OCI-LY7 (cell line): ENCODE measurements around the gene SMURF1. TPM values are rescaled to one million over a fixed set of nuclear protein-coding genes. Genes with fewer than 3 reads are reported as not detected.

Experiments used
- BruUV-seq: library from RNA; stranded (reverse); fragments of 400-500 nt; replicated peaks from 2 replicates; lab custom pipeline; 2021; lab: Mats Ljungman, UMichigan
- CTCF ChIA-PET: fragments of 300-600 bp; sonication (Branson Sonifier 250); formaldehyde crosslinking; loops from one replicate; lab custom pipeline; 2022; ENCODE audit warnings: antibody characterized with exemption; ENCODE audit not compliant: unreplicated experiment; lab: Charles Lee
- POLR2A ChIA-PET: fragments of 300-600 bp; sonication (Branson Sonifier 250); formaldehyde crosslinking; loops from one replicate; lab custom pipeline; 2022; ENCODE audit warnings: antibody characterized with exemption; lab: Charles Lee
- DNase-seq: peaks from one replicate; pipeline ENCODE4 v3.0.0-alpha.2; 2015; ENCODE audit warnings: low spot score
- H2AFZ ChIP-seq: fragments of 200-600 bp; sonication (generic), shearing (Covaris generic); 2 replicates; pipeline ENCODE4 v1.6.1; 2014; ENCODE audit warnings: mild to moderate bottlenecking, antibody characterized with exemption, low read length, moderate library complexity
- H3K27ac ChIP-seq: fragments of 200-600 bp; sonication (generic); 2 replicates; pipeline ENCODE4 v1.5.1; 2014; ENCODE audit warnings: mixed run types, low read depth, mild to moderate bottlenecking, moderate library complexity, low read length, inconsistent platforms; ENCODE audit not compliant: poor library complexity, severe bottlenecking
- H3K36me3 ChIP-seq: fragments of 200-600 bp; sonication (generic); 2 replicates; pipeline ENCODE4 v1.6.1; 2014; ENCODE audit warnings: mild to moderate bottlenecking, antibody characterized with exemption, low read length, moderate library complexity, mixed read lengths; ENCODE audit not compliant: insufficient read depth
- H3K4me1 ChIP-seq: fragments of 200-600 bp; sonication (generic); 2 replicates; pipeline ENCODE4 v1.5.1; 2014; ENCODE audit warnings: mild to moderate bottlenecking, low read length; ENCODE audit not compliant: insufficient read depth, poor library complexity, severe bottlenecking
- H3K4me2 ChIP-seq: fragments of 200-600 bp; sonication (generic); 2 replicates; pipeline ENCODE4 v1.6.1; 2014; ENCODE audit warnings: mild to moderate bottlenecking, low read length
- H3K4me3 ChIP-seq: fragments of 200-600 bp; sonication (generic); 2 replicates; pipeline ENCODE4 v1.5.1; 2014; ENCODE audit warnings: mild to moderate bottlenecking, low read depth, low read length; ENCODE audit not compliant: poor library complexity, severe bottlenecking
- H3K79me2 ChIP-seq: fragments of 200-600 bp; sonication (generic); 2 replicates; pipeline ENCODE4 v1.6.1; 2016; ENCODE audit warnings: low read depth, mild to moderate bottlenecking, low read length, moderate library complexity, mixed read lengths; ENCODE audit not compliant: insufficient read depth
- H3K9me2 ChIP-seq: fragments of 200-600 bp; sonication (generic); 2 replicates; pipeline ENCODE4 v1.6.1; 2016; ENCODE audit warnings: mild to moderate bottlenecking, low read length, mixed read lengths; ENCODE audit not compliant: insufficient read depth
- H3K9me3 ChIP-seq: fragments of 200-600 bp; sonication (generic); 2 replicates; pipeline ENCODE4 v1.6.1; 2014; ENCODE audit warnings: mild to moderate bottlenecking, mixed run types, low read length, mixed read lengths
- H4K20me1 ChIP-seq: fragments of 200-600 bp; sonication (generic); 2 replicates; pipeline ENCODE4 v1.6.1; 2014; ENCODE audit warnings: mild to moderate bottlenecking, antibody characterized with exemption, low read length, moderate library complexity, mixed read lengths; ENCODE audit not compliant: insufficient read depth
- EZH2phosphoT487 ChIP-seq: fragments of 200-600 bp; sonication (generic); IDR thresholded peaks from 2 replicates; pipeline ENCODE4 v1.6.1; 2018; ENCODE audit warnings: low read depth, borderline replicate concordance, mild to moderate bottlenecking, mixed run types, antibody characterized with exemption, low read length, moderate library complexity, mixed read lengths
- intact Hi-C: fragments of 100-400 bp; cut with micrococcal nuclease; formaldehyde crosslinking; loops from one replicate; pipeline ENCODE4 v1.10.0; 2022; ENCODE audit not compliant: unreplicated experiment
- total RNA-seq, 2 experiments: library from RNA; depleted of rRNA in 1 of 2; stranded (reverse); fragments of >200 nt in 1 of 2; shearing (Covaris generic) in 1 of 2; gene quantifications; 2 replicates each; pipeline ENCODE4 v1.2.3, GENCODE V29; 2014 to 2022
- TF ChIP-seq, protein P1 (sequence below): fragments of 200-600 bp; sonication (generic); conservative IDR thresholded peaks from 2 replicates; pipeline ENCODE4 v1.5.1; 2014; ENCODE audit warnings: mild to moderate bottlenecking, antibody characterized with exemption, low read length, moderate library complexity, mixed read lengths

Gene SMURF1
- total RNA-seq, 2 experiments from 2014 or later, result 11.5 to 17.8 TPM

DNA sequence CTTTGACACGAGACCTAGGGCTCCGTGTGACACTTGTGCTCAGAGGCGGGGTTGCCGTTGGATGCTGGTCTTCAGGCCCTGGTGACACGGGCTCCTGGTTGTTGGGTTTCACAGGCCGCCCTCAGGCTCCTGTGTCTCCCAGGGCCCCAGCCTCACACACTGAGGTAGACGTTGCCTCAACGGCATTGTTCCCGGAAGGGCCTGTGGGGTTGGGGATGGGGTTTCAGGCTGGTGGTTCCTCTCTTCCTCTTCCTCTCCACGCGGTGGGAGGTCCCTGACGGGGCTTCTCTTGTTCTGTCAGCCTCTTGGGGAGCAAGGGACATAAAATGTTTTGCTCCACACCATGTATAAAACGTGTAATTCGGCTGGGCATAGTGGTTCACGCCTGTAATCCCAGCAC, 140.5 kb downstream of the SMURF1 start:
- BruUV-seq, result no TSS peak

DNA sequence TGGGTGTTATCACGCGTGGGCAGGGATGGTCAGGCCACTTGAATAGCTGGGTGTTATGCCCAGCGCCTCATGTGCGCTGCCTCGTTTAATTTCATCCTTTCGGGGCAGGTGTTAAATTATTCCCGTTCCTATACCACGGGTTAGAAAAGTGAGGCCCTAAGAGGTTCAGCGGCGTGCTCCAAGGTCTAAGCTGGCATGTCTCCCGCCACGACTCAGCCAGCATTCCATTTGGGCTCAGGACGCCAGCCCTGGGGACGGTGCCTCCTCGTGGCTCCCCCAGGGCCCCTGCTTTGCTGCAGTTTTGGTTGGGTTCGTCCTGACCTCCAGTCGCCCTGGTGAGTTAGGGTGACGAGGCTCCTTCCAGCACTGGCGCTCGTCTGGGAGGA, 141.1 kb downstream of the SMURF1 start:
- no peaks in the 10 kb centered on the region for H3K9me3 ChIP-seq
- intact Hi-C loops, result no loop called here
- no peak for TF ChIP-seq EZH2phosphoT487
- TF ChIP-seq, protein P1, sequence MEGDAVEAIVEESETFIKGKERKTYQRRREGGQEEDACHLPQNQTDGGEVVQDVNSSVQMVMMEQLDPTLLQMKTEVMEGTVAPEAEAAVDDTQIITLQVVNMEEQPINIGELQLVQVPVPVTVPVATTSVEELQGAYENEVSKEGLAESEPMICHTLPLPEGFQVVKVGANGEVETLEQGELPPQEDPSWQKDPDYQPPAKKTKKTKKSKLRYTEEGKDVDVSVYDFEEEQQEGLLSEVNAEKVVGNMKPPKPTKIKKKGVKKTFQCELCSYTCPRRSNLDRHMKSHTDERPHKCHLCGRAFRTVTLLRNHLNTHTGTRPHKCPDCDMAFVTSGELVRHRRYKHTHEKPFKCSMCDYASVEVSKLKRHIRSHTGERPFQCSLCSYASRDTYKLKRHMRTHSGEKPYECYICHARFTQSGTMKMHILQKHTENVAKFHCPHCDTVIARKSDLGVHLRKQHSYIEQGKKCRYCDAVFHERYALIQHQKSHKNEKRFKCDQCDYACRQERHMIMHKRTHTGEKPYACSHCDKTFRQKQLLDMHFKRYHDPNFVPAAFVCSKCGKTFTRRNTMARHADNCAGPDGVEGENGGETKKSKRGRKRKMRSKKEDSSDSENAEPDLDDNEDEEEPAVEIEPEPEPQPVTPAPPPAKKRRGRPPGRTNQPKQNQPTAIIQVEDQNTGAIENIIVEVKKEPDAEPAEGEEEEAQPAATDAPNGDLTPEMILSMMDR, result no peak
- no peaks in the 10 kb centered on the region for H3K79me2 ChIP-seq
- H4K20me1 ChIP-seq, result no peaks in the 10 kb centered on the region
- no peak overlapping the region for H2AFZ ChIP-seq
- no peaks in the 10 kb centered on the region for H3K4me1 ChIP-seq
- ChIA-PET CTCF (no interaction called here), POLR2A (no interaction called here)
- H3K27ac ChIP-seq, result no peak overlapping the region
- H3K36me3 ChIP-seq, result peaks cover 92% of the 10 kb centered on the region
- no peaks in the 10 kb centered on the region for H3K9me2 ChIP-seq
- no peak for DNase-seq
- H3K4me3 ChIP-seq, result no peak overlapping the region
- BruUV-seq, result no TSS peak
- H3K4me2 ChIP-seq, result no peak overlapping the region

More for the DNA sequence above, 140.5 kb downstream of the SMURF1 start:
- no peak overlapping the region for H3K27ac ChIP-seq
- no peak for DNase-seq
- TF ChIP-seq, protein P1, result no peak
- no peak for TF ChIP-seq EZH2phosphoT487
- no peak overlapping the region for H3K4me3 ChIP-seq
- H2AFZ ChIP-seq, result no peak overlapping the region
- peaks cover 92% of the 10 kb centered on the region for H3K36me3 ChIP-seq
- no peaks in the 10 kb centered on the region for H3K79me2 ChIP-seq
- ChIA-PET CTCF (no interaction called here), POLR2A (no interaction called here)
- H3K4me2 ChIP-seq, result no peak overlapping the region
- H4K20me1 ChIP-seq, result no peaks in the 10 kb centered on the region
- H3K9me3 ChIP-seq, result no peaks in the 10 kb centered on the region
- H3K9me2 ChIP-seq, result no peaks in the 10 kb centered on the region
- intact Hi-C loops, result no loop called here
- H3K4me1 ChIP-seq, result no peaks in the 10 kb centered on the region

DNA sequence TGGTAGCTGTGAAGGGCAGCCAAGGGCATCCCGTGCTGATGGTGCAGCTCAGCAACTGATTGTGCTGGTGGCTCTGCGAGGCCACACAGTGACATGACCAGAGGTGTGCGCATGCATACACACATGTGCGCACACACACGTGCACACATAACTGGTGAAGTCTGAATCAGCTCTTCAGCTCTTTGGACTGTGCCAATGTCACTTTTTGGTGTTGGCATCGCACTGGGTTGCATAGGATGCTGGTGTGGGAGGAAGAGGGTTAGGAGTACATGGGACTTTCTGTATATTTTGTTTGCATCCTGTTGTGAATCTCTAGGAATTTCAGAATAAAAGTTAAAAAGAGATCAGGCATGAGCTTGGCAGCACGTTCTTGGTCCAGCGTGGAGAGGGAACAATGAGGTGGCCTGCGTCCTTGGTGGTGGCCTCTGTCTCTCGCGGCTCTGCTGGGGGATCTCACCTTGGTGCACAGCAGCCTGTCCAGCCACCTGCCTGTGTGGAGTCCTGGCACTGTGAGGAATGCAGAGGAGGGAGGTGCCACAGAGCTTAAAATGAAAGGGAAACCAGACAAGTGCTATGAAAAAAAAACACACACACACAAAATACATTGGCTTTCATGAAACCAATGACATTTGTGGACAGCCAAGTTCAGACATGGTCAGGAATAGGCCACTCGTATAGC, 141.6 kb downstream of the SMURF1 start:
- TF ChIP-seq, protein P1, result no peak
- TF ChIP-seq EZH2phosphoT487, result no peak
- Histone ChIP-seq H3K4me2 (no peak overlapping the region), H3K4me3 (no peak overlapping the region), H4K20me1 (no peaks in the 10 kb centered on the region), H3K9me2 (no peaks in the 10 kb centered on the region), H3K4me1 (no peaks in the 10 kb centered on the region), H3K79me2 (no peaks in the 10 kb centered on the region), H3K9me3 (no peaks in the 10 kb centered on the region), H3K36me3 (peaks cover 97% of the 10 kb centered on the region), H3K27ac (no peak overlapping the region), H2AFZ (no peak overlapping the region)
- CTCF ChIA-PET, result no interaction called here
- POLR2A ChIA-PET, result interaction anchor here (1.0 kb wide), 1 partner anchor 23 kb away, joined by 5 read pairs; no protein-coding TSS in a partner anchor
- intact Hi-C loops, result no loop called here
- no peak for DNase-seq
- BruUV-seq, result no TSS peak
